GM13976 (cell line): Measurements from ENCODE around the gene PAX9.

Source experiments
- DNase-seq: peaks from one replicate; pipeline ENCODE4 v3.0.0; 2012; ENCODE audit warnings: low spot score
- CTCF ChIP-seq: IDR thresholded peaks from 2 replicates; pipeline ENCODE4 v1.5.1; 2012; ENCODE audit warnings: borderline replicate concordance, mild to moderate bottlenecking; ENCODE audit not compliant: insufficient read depth; ENCODE audit errors: extremely low read depth, missing control alignments, control extremely low read depth
- in situ Hi-C: fragments of 300-500 bp; cut with MboI; formaldehyde crosslinking; loops from one replicate; pipeline ENCODE4 v1.12.0; 2022; ENCODE audit warnings: low sequenced_read_pairs, mixed read lengths, inconsistent platforms; ENCODE audit not compliant: unreplicated experiment

The PAX9 gene

GRCh38 chr14:36654794-36655381 lies 6.8 kb upstream of the PAX9 start:
- TF ChIP-seq CTCF = no peak
- in situ Hi-C loops = loop anchor here (10.0 kb wide), 1 partner anchor 130 kb away; the partner anchor contains the start of gene NKX2-1
- DNase-seq = peak; percentile 15

GRCh38 chr14:36655571-36655962 lies 6.1 kb upstream of the PAX9 start:
- in situ Hi-C loops = loop anchor here (10.0 kb wide), 1 partner anchor 131 kb away; the partner anchor contains the start of gene NKX2-1
- no peak for TF ChIP-seq CTCF
- no peak for DNase-seq

- peak; percentile 22 for TF ChIP-seq CTCF
- in situ Hi-C loops = loop anchor here (10.0 kb wide), 1 partner anchor 131 kb away; the partner anchor contains the start of gene NKX2-1
- peak; percentile 23 for DNase-seq
Observed at GRCh38 chr14:36655963-36656686, 5.5 kb upstream of the PAX9 start.

- peak; percentile 15 for DNase-seq
- in situ Hi-C loops = loop anchor here (10.0 kb wide), 1 partner anchor 132 kb away; the partner anchor contains the start of gene NKX2-1
- TF ChIP-seq CTCF = no peak
Observed at GRCh38 chr14:36656687-36657398, 4.8 kb upstream of the PAX9 start.

GRCh38 chr14:36657399-36658122 lies 4.1 kb upstream of the PAX9 start:
- no peak for TF ChIP-seq CTCF
- in situ Hi-C loops = loop anchor here (10.0 kb wide), 1 partner anchor 133 kb away; the partner anchor contains the start of gene NKX2-1
- DNase-seq = peak; percentile 20

GRCh38 chr14:36658123-36659009 lies 3.3 kb upstream of the PAX9 start:
- TF ChIP-seq CTCF = no peak
- DNase-seq = peak; percentile 24
- in situ Hi-C loops = loop anchor here (10.0 kb wide), 1 partner anchor 134 kb away; the partner anchor contains the start of gene NKX2-1
